NOMO-1 treated with DMSO at 0.1 percent for 48 hours (cell line): ENCODE measurements around the gene MPPED2.

Experiments
- DNase-seq: peaks from one replicate; lab custom pipeline; 2025; ENCODE audit not compliant: unreplicated experiment; lab: John Stamatoyannopoulos, UW

MPPED2 gene

GRCh38 chr11:30455025-30455424 is 131.1 kb downstream of the MPPED2 start:
- no peak for DNase-seq

GRCh38 chr11:30454541-30454940 is 131.6 kb downstream of the MPPED2 start:
- no peak for DNase-seq

- no peak for DNase-seq
Measured at GRCh38 chr11:30454111-30454510, 132.0 kb downstream of the MPPED2 start.

- no peak for DNase-seq
Measured at GRCh38 chr11:30453705-30454104, 132.4 kb downstream of the MPPED2 start.

- no peak for DNase-seq
Measured at GRCh38 chr11:30452842-30453241, 133.3 kb downstream of the MPPED2 start.

- DNase-seq, result no peak
Measured at GRCh38 chr11:30452114-30452513, 134.0 kb downstream of the MPPED2 start.

GRCh38 chr11:30451626-30452025 is 134.5 kb downstream of the MPPED2 start:
- no peak for DNase-seq

- no peak for DNase-seq
Measured at GRCh38 chr11:30451167-30451566, 135.0 kb downstream of the MPPED2 start.

GRCh38 chr11:30447058-30447640 is 139.0 kb downstream of the MPPED2 start:
- no peak for DNase-seq

- DNase-seq, result no peak
Measured at GRCh38 chr11:30446520-30446919, 139.6 kb downstream of the MPPED2 start.

- DNase-seq, result no peak
Measured at GRCh38 chr11:30445056-30445455, 141.1 kb downstream of the MPPED2 start.

- DNase-seq, result no peak
Measured at GRCh38 chr11:30440510-30440909, 145.6 kb downstream of the MPPED2 start.

- peak; percentile 2 for DNase-seq
Measured at GRCh38 chr11:30436801-30437200, 149.4 kb downstream of the MPPED2 start.

GRCh38 chr11:30435488-30435887 is 150.7 kb downstream of the MPPED2 start:
- no peak for DNase-seq

- DNase-seq, result peak; percentile 23
Measured at GRCh38 chr11:30434901-30435300, 151.3 kb downstream of the MPPED2 start.

- no peak for DNase-seq
Measured at GRCh38 chr11:30433831-30434230, 152.3 kb downstream of the MPPED2 start.

GRCh38 chr11:30432716-30433115 is 153.4 kb downstream of the MPPED2 start:
- DNase-seq, result no peak

- peak; percentile 4 for DNase-seq
Measured at GRCh38 chr11:30432178-30432577, 154.0 kb downstream of the MPPED2 start.

- no peak for DNase-seq
Measured at GRCh38 chr11:30431127-30431814, 154.9 kb downstream of the MPPED2 start.

GRCh38 chr11:30429550-30429949 is 156.6 kb downstream of the MPPED2 start:
- no peak for DNase-seq

GRCh38 chr11:30426781-30427180 is 159.4 kb downstream of the MPPED2 start:
- DNase-seq, result no peak

GRCh38 chr11:30424844-30425243 is 161.3 kb downstream of the MPPED2 start:
- DNase-seq, result no peak

- DNase-seq, result no peak
Measured at GRCh38 chr11:30424321-30424720, 161.8 kb downstream of the MPPED2 start.
